GM18867 (cell line): ENCODE results near the gene NRP2.

Experiments used
- ATAC-seq: cut with Tn5 transposase; IDR thresholded peaks from one replicate; pipeline ENCODE4 v1.9.1; 2021; ENCODE audit warnings: mild to moderate bottlenecking, moderate library complexity; ENCODE audit not compliant: unreplicated experiment

Gene NRP2

GRCh38 chr2:205769495-205769850 lies 87.2 kb downstream of the NRP2 start:
- ATAC-seq: no peak

DNA sequence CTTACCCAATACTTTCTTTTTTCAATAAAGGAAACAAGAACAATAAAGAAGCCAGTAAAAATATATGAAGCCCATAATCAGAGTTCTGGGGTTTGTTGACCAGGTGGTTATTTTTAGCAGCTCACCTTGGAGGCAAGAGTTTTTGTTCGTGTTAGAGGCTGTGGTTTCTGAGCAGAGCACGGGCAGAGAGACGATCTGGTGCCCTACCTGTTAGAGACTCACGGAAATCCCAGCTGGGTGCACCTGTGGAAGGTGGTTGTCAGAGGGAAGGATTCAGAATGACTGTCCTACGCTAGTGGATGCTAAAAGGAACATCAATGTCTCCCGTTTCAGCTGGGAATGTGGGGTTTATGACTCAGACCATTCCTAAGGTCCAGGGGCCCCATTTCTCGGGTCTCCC lies 87.6 kb downstream of the NRP2 start:
- ATAC-seq: no peak

DNA sequence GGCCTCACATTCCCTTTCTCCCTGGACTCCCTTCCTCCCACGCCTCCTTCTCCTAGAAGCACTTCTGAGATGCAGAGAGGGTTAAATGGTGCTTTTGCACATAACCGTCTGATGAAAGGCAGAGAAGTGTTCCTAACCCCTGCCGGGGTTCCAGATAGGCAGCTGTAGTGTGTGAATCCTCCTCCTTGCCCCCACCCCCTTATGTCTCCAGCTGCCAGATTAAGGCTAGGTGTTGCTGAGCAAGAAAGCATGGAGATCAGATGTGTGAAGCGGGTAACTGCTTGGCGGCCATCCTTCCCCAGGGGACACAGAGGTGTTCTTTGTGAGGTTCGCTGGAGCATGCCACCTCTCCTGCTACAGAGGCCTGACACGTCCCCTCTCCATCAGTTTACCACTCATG lies 88.3 kb downstream of the NRP2 start:
- no peak for ATAC-seq

GRCh38 chr2:205771031-205771430 lies 88.7 kb downstream of the NRP2 start:
- no peak for ATAC-seq

GRCh38 chr2:205771666-205772065 lies 89.4 kb downstream of the NRP2 start:
- ATAC-seq: no peak

GRCh38 chr2:205772983-205773382 lies 90.7 kb downstream of the NRP2 start:
- ATAC-seq: no peak

GRCh38 chr2:205773989-205774388 lies 91.7 kb downstream of the NRP2 start:
- no peak for ATAC-seq

DNA sequence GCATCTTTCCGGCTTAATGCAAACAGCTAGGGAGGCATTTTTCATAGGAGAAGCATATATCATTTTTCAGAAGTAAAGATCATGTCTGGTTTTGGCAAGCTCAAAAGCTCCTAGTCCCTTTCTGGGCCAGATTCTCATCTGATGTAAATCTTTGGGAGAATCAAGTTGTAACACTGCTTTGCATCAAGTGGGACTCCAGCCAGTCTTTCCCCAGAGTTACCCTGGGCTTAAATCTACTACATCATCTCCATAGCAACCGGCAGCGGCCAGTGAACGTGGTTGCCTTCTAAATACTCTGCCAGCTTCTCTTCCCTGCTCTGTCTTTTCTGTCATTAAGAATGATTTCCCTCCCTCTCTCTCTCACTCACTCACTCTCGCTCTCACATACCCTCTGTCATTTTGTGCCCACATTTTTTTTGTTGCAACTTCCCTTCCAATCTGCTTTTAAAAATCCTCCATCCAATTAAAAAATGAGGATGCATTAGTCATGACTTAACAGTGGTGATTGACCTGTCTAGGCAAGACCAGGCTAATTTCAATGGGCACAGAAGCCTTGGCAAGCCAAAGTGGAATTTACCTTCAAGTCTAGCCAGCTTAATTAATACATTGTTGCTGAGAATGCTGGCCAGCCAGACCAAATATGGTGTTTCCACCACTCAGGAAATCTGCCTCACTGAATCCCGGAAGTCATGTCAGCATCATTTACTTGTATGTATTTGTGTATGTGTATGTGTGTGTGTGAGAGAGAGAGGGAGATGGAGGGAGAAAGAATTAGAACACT lies 93.0 kb downstream of the NRP2 start:
- no peak for ATAC-seq

- peak; percentile 79 for ATAC-seq
Observed at GRCh38 chr2:205776139-205776538, 93.8 kb downstream of the NRP2 start.

DNA sequence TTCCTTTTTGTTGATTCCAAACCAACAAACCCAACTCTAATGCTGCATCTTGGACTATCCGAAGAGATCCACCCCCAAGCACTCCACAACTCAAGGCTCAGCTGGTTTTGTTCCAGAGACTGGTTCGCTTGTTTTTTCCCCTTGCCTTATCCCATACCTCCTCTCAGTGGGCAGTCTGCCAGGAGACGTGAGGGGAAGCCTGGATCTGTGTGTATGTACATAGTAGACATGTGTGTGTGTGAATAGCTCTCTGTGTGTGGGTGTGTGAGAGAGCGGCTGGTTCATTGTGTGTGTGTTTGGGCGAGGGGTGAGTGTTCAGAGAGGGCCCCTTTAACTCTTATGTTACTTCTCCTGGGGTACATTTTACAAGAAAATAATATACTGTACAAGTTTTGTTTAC lies 94.4 kb downstream of the NRP2 start:
- ATAC-seq: no peak

DNA sequence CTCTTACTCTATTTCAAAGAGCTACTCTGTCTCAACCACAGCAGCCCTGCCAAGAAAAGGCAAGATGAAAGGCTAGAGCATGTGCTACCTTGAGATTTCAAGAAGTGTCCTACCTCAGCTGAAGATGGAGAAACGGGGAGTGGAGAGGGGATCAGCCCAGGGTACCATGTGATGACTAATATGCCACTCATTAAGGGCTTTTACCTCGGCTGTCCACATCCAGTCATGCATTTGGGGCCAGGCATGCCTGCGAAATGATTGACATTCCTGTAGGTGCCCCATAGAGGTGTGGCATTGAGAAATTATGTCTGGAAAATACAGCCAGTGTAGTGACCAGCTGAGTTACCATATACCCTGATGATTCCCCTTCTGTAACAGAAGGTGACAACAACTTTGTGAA lies 96.1 kb downstream of the NRP2 start:
- ATAC-seq: no peak

DNA sequence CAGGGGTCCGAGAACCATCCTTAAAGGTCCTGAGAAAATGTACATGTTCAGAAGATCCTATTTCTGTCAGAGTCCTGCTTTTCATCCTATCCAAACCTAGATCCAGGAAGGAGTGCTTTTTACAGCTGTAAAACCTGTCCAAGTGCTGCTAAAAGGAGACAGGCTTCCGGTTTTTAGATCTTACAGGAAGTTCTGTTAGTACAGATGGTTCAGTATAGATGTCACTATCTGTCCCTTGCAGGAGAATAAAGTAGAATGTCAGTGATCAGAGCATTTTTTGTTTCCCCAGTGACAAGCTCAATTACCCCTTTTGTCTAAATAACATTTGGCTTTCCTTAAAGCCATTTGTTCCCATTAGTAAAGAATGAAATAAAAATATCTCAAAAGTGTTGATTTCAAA lies 98.3 kb downstream of the NRP2 start:
- ATAC-seq: no peak

DNA sequence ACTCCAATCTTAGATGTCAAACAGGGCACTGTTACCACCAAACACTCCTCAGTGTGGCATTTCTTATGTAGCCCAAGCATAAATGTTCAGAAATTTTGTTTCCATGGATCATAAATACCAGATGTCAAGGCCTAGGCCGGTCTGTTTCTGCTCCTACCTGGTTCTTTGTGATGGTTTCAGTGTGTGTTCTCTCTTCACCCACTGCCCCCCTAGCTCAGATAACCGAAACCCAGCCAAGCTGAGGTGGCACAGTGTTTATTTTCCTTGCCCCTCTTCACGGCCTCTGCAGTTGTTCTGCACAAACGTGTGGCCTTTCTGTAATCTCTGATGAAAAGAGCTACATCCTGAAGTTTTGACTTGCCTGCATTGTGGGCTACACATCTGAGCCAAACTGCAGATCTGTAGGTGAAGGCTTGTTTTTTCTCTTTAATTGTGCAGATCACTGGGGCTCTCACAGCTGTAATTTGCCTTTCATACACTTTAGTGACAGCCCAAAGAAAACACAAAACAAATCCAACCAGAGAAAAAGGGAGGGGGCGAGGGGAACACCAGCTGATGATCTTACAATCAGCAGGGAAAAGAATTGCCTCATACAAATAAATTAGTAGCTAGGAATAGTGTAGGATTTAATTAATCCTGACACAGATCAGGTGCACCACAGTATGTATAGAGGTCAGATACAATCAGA lies 99.1 kb downstream of the NRP2 start:
- ATAC-seq: no peak

DNA sequence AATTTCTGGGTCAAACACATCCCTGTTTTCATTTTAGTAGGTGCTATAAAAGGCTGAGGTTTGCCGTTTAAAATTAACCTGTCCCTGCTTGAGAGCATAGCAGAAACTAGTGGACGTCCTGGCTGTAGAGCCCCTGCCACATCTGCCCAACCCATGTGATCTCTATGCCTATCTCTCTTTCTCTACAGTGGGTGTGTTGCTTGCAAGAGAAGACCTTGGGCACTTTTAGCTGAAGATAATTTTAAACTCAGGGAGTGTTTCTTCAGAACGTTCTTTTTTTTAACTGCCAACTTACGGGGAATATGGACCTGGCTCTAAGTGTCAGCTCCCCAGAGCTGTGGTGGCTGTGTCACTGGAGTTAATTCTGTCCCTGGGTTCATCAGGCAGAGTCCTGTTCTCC lies 100.6 kb downstream of the NRP2 start:
- no peak for ATAC-seq

- ATAC-seq: no peak
Observed at GRCh38 chr2:205783872-205784499, 101.7 kb downstream of the NRP2 start.

- ATAC-seq: no peak
Observed at GRCh38 chr2:205785507-205786260, 103.4 kb downstream of the NRP2 start.

GRCh38 chr2:205786976-205787375 lies 104.7 kb downstream of the NRP2 start:
- ATAC-seq: no peak

DNA sequence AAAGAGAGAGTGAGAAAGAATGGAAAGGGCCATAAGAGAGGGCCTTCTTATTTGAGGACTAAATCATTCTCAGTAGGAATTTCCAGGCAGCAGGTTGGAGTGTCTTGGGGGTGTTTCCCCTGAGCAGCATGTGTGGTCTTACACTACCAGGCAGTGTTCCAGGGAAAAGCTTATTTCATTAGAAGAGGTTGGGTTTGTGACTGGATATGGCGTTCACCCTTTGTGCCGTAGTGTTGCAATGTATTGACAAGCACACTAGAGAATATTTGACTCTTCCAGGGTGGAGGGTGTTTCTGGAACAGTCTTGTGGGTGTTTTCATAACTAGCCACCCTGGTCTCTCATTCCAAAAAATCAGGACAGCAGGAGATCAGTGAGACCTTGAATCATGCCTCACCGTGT lies 105.5 kb downstream of the NRP2 start:
- no peak for ATAC-seq

GRCh38 chr2:205789906-205790305 lies 107.6 kb downstream of the NRP2 start:
- no peak for ATAC-seq

DNA sequence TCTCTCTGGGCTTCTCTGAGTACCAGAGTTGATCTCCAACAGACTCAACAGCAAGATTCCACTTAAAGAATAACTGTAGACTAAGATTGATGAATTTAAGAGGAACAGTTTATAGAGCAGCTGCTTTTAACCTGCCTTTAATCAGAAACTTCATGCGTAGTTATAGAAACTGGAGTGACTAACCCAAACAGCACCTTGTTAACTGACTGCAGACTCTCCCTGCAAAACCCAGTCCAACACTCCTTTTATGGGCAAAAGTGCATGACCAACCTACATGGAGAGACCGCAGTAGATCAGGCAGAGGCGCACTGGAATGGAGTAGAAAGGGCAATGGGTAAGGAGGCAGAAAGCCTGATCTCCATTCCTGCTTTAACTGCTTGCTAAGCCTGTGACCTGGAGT lies 110.6 kb downstream of the NRP2 start:
- ATAC-seq: no peak

DNA sequence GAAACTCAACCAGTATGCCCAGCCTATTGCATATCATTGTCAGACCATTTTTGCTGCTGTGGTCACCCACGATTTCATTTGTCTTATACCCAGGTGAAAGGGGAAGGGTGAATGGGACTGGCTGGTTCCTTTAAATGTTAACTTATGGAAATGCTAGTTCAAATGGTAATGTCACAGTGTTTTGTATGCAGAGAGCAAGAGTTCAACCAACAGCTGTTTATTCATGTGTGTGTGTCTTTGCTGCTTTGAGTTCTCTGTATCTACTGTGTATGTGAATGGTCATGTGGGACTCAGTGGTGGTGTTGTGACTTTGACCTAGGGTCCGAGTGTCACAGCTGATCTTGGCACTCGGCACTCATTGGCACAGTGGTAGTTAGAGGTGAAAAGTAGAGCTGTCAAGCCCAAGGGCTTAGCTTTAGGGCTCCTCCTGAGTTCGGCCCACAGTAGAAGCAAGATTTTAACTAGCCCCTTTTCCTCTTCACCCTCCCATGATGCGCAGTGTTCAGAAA lies 114.6 kb downstream of the NRP2 start:
- no peak for ATAC-seq
